ENCODE data around the gene CITED1. TPM values are rescaled to one million over a fixed set of nuclear protein-coding genes. Genes with fewer than 3 reads are reported as not detected.

CITED1 gene
- total RNA-seq, 1 experiment from 2014 or later = 1.1 TPM

DNA sequence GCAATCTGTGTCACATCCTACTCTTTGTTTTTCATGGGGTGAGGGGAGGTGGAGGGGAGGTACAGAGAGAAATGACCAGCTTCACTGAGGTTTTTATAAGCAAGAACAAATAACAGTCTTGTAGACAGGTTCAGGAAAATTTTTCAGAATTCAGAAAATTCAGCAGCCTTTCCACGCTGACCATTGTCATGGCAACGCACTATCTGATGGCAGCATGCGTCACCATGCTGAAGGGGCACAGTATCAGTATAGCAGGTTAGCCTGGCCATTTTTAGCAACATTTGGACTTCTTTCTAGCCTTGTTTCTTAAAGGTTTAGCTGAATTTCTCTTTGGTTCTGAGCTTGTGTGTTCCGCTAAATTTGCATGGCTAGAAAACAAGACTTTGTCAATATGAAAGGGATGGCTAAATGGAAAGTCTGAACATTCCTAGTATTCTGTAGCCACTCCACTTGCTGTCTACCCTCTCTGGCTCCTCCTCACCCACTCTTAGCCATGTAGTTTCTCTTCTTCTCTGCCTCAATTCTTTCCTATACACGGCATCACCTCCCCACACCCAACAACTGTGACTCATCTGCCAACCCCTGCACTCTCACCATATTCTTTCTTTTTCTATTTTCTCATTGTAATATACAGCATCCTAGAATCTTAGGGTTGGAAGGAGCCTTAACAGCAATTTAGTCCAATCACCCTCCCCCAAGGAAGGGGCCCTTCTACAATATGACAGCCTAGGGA, 42.7 kb upstream of the CITED1 start:
- Histone ChIP-seq H2BK20ac (ENCODE audit: low read depth, low read length, poor library complexity, severe bottlenecking) (no peak overlapping the region), H4K20me1 (ENCODE audit: control insufficient read depth, insufficient read depth, insufficient read length) (no peaks in the 10 kb centered on the region), H3T11ph (ENCODE audit: low read length) (no peak overlapping the region), H4K8ac (replicated peaks; ENCODE audit: insufficient read length, low read depth, low read length) (no peak overlapping the region), H3K18ac (ENCODE audit: insufficient read length, low read depth, low read length) (no peak overlapping the region), H3K27ac (ENCODE audit: insufficient read length, low read depth, low read length) (no peak overlapping the region), H3K27me3 (ENCODE audit: insufficient read depth, low read length) (no peaks in the 10 kb centered on the region), H3K4me1 (ENCODE audit: insufficient read depth, low read length) (peaks cover 6% of the 10 kb centered on the region; the same call in 1 of the 2 replicates), H2AFZ (ENCODE audit: low read length) (no peak overlapping the region), H2AK5ac (ENCODE audit: insufficient read length, low read length) (no peak overlapping the region), H3K9ac (ENCODE audit: extremely low read depth, insufficient read length, low read length) (no peak overlapping the region), H3K79me1 (ENCODE audit: insufficient read depth, low read depth, low read length, poor library complexity, severe bottlenecking) (no peaks in the 10 kb centered on the region), H2BK120ac (ENCODE audit: low read depth, low read length, poor library complexity, severe bottlenecking) (no peak overlapping the region), H3K9me3 (ENCODE audit: control insufficient read depth, low read depth, low read length) (peaks cover 29% of the 10 kb centered on the region), H3K23me2 (ENCODE audit: insufficient read length, low read depth, low read length, poor library complexity, severe bottlenecking) (no peaks in the 10 kb centered on the region), H3K23ac (ENCODE audit: insufficient read length, low read depth, low read length) (no peak overlapping the region), H3K14ac (ENCODE audit: insufficient read depth, low read length) (no peak overlapping the region), H2BK15ac (ENCODE audit: low read depth, low read length) (no peak overlapping the region), H3K56ac (ENCODE audit: insufficient read length, low read depth, low read length) (no peak overlapping the region), H4K5ac (ENCODE audit: insufficient read length, low read depth, low read length) (no peak overlapping the region), H4K91ac (ENCODE audit: insufficient read length, low read depth, low read length) (no peak overlapping the region), H3K4me2 (ENCODE audit: insufficient read depth, insufficient read length, low read length) (no peak overlapping the region), H2BK12ac (ENCODE audit: insufficient read length, low read depth, low read length) (no peak overlapping the region), H3K79me2 (ENCODE audit: insufficient read depth, low read length) (no peaks in the 10 kb centered on the region), H3K4ac (ENCODE audit: low read depth, low read length) (no peak overlapping the region), H2BK5ac (ENCODE audit: insufficient read length, low read length) (no peak overlapping the region)
- Mint-ChIP-seq H3K4me1 (peaks cover 15 to 16% of the 10 kb centered on the region in 2 experiments), H3K9me3 (peaks cover 59 to 67% of the 10 kb centered on the region in 2 experiments), H3K36me3 (ENCODE audit: insufficient read depth in 1 of 3, low read depth in 3 of 3) (peaks cover 4 to 19% (median 7%) of the 10 kb centered on the region in 3 experiments; a peak in 5 of 7 replicates), H3K27ac (no peak overlapping the region; a peak in 1 of 7 replicates), H3K4me3 (no peak overlapping the region), H3K27me3 (ENCODE audit: low read depth) (no peaks in the 10 kb centered on the region; the same call in 1 of the 2 replicates)
- TF ChIP-seq, protein P1, sequence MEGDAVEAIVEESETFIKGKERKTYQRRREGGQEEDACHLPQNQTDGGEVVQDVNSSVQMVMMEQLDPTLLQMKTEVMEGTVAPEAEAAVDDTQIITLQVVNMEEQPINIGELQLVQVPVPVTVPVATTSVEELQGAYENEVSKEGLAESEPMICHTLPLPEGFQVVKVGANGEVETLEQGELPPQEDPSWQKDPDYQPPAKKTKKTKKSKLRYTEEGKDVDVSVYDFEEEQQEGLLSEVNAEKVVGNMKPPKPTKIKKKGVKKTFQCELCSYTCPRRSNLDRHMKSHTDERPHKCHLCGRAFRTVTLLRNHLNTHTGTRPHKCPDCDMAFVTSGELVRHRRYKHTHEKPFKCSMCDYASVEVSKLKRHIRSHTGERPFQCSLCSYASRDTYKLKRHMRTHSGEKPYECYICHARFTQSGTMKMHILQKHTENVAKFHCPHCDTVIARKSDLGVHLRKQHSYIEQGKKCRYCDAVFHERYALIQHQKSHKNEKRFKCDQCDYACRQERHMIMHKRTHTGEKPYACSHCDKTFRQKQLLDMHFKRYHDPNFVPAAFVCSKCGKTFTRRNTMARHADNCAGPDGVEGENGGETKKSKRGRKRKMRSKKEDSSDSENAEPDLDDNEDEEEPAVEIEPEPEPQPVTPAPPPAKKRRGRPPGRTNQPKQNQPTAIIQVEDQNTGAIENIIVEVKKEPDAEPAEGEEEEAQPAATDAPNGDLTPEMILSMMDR (conservative IDR thresholded peaks at IDR 0.05) = no peak
- DNase-seq = no peak
- no CpG with 5 or more reads among the region's 5 CpGs for WGBS (ENCODE audit: extremely low coverage, insufficient read length, low lambda C conversion rate)
